Mesothelial cell of epicardium (in vitro differentiated cells): ENCODE data around the gene HGS. TPM values are rescaled to one million over a fixed set of nuclear protein-coding genes. Genes with fewer than 3 reads are reported as not detected.
A peak's percentile ranks its signal among the peaks of the same experiment; 100 is the strongest.

Source experiments
- DNase-seq, 2 experiments: peaks; one replicate each; pipeline ENCODE4 v3.0.0; 2021; ENCODE audit warnings: low spot score in 2 of 2; ENCODE audit not compliant: unreplicated experiment in 2 of 2
- H3K27ac Mint-ChIP-seq: 2 replicates; pipeline ENCODE4 v1.8.0; 2021; ENCODE audit warnings: mixed read lengths
- H3K27me3 Mint-ChIP-seq: 2 replicates; pipeline ENCODE4 v1.8.0; 2021; ENCODE audit warnings: low read depth, mixed read lengths
- H3K36me3 Mint-ChIP-seq: 2 replicates; pipeline ENCODE4 v1.8.0; 2021; ENCODE audit warnings: mixed read lengths
- H3K4me1 Mint-ChIP-seq: 2 replicates; pipeline ENCODE4 v1.8.0; 2021; ENCODE audit warnings: mixed read lengths
- H3K4me3 Mint-ChIP-seq: 2 replicates; pipeline ENCODE4 v1.8.0; 2021; ENCODE audit warnings: mild to moderate bottlenecking, moderate library complexity, mixed read lengths
- H3K9me3 Mint-ChIP-seq: 2 replicates; pipeline ENCODE4 v1.8.0; 2021; ENCODE audit warnings: mixed read lengths
- CTCF ChIP-seq: fragments of 200-600 bp; sonication (generic); IDR thresholded peaks from one replicate; pipeline ENCODE4 v1.5.0; 2021; ENCODE audit warnings: antibody characterized with exemption; ENCODE audit not compliant: unreplicated experiment
- total RNA-seq: library from RNA; stranded (reverse); gene quantifications from 3 replicates; pipeline ENCODE4 v1.2.1, GENCODE V29; 2021

HGS gene
- total RNA-seq, 1 donor from 2014 or later: 119 TPM

GRCh38 chr17:81666092-81666341, 17.8 kb upstream of the HGS start:
- TF ChIP-seq CTCF: no peak
- H3K27me3 Mint-ChIP-seq: no peaks in the 10 kb centered on the region
- DNase-seq: no peak
- peak overlapping the region; percentile 91 for H3K4me3 Mint-ChIP-seq
- H3K27ac Mint-ChIP-seq: peak overlapping the region; percentile 98
- peaks cover 22% of the 10 kb centered on the region for H3K4me1 Mint-ChIP-seq
- H3K9me3 Mint-ChIP-seq: no peaks in the 10 kb centered on the region
- H3K36me3 Mint-ChIP-seq: peaks cover 8% of the 10 kb centered on the region

- H3K27ac Mint-ChIP-seq: peak within 1 kb of the TSS; percentile 98
- no peak for TF ChIP-seq CTCF
- peak within 1 kb of the TSS; percentile 91 for H3K4me3 Mint-ChIP-seq
- DNase-seq: peak; percentile 95
- no peaks in the 10 kb centered on the region for H3K27me3 Mint-ChIP-seq
- H3K9me3 Mint-ChIP-seq: no peaks in the 10 kb centered on the region
- peaks cover 22% of the 10 kb centered on the region for H3K4me1 Mint-ChIP-seq
- peaks cover 8% of the 10 kb centered on the region for H3K36me3 Mint-ChIP-seq
Measured at GRCh38 chr17:81666342-81667191, 17.2 kb upstream of the HGS start, which contains the start of the genes CCDC137 and OXLD1. CCDC137 (plus strand) TSS chr17:81666737; CDS start chr17:81666767, 30 bp downstream. OXLD1 (minus strand) TSS chr17:81666605; CDS start chr17:81666577, 28 bp downstream.

GRCh38 chr17:81667754-81668153, 16.1 kb upstream of the HGS start:
- peak overlapping the region; percentile 91 for H3K4me3 Mint-ChIP-seq
- no peak for DNase-seq
- no peaks in the 10 kb centered on the region for H3K27me3 Mint-ChIP-seq
- peak overlapping the region; percentile 50 for H3K27ac Mint-ChIP-seq
- no peaks in the 10 kb centered on the region for H3K9me3 Mint-ChIP-seq
- peaks cover 10% of the 10 kb centered on the region for H3K36me3 Mint-ChIP-seq
- peaks cover 22% of the 10 kb centered on the region for H3K4me1 Mint-ChIP-seq
- TF ChIP-seq CTCF: no peak

GRCh38 chr17:81672504-81672903, 11.3 kb upstream of the HGS start:
- Mint-ChIP-seq H3K4me1 (peaks cover 10% of the 10 kb centered on the region), H3K9me3 (no peaks in the 10 kb centered on the region), H3K4me3 (no peak overlapping the region), H3K27me3 (no peaks in the 10 kb centered on the region), H3K27ac (no peak overlapping the region), H3K36me3 (peaks cover 10% of the 10 kb centered on the region)
- TF ChIP-seq CTCF: no peak
- no peak for DNase-seq

- H3K36me3 Mint-ChIP-seq: peaks cover 10% of the 10 kb centered on the region
- H3K9me3 Mint-ChIP-seq: no peaks in the 10 kb centered on the region
- H3K27me3 Mint-ChIP-seq: no peaks in the 10 kb centered on the region
- H3K4me3 Mint-ChIP-seq: no peak overlapping the region
- no peak for DNase-seq
- H3K4me1 Mint-ChIP-seq: peaks cover 5% of the 10 kb centered on the region
- H3K27ac Mint-ChIP-seq: no peak overlapping the region
- no peak for TF ChIP-seq CTCF
Measured at GRCh38 chr17:81672954-81673353, 10.9 kb upstream of the HGS start.
